ENCODE results near the gene PLK3. TPM values are rescaled to one million over a fixed set of nuclear protein-coding genes. Genes with fewer than 3 reads are reported as not detected.
"Not testable (repeated sequence)": the region's sequence is repeated elsewhere in the genome, so short reads cannot be mapped to it uniquely, and the experiment has no call there.

PLK3 gene
- total RNA-seq, 4 donors from 2014 or later, result 10.6 to 29.3 (median 26.3) TPM

DNA sequence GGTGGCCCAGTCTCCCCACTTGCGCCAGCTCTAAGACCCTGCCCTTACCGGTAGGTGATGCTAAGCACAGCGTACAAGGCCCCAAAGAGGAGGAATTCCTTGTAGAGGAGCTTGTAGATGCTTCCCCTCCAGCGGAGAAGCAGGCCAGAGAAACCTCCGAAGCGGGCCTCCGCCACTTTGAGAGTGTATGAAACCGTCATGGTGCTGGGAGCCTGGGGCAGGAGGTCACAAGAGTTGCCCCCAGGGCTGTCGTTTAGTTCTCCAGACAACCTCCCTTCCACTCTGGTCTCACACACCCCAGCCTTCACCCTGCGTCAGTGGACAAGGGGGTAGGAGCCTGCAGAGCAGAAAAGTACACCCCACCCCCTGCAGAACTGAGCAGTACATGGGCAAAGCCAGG lies 12.7 kb upstream of the PLK3 start:
- Histone ChIP-seq H3K4me3 (no peak overlapping the region), H3K36me3 (peaks cover 0 to 5% (median 0%) of the 10 kb centered on the region in 3 donors), H3K27me3 (no peaks in the 10 kb centered on the region), H3K4me1 (peaks cover 0 to 35% (median 22%) of the 10 kb centered on the region in 4 donors), H3K9me3 (no peaks in the 10 kb centered on the region), H3K27ac (no peak overlapping the region)
- DNase-seq (ENCODE audit: low spot score in 2 of 2), result no peak
- 88% methylated on average over 10 of the region's 10 CpGs for WGBS, 2 donors
- TF ChIP-seq POLR2A (IDR thresholded peaks at IDR 0.05), result no peak
- TF ChIP-seq CTCF (IDR thresholded peaks at IDR 0.05), result no peak
- no peak for TF ChIP-seq EP300 (IDR thresholded peaks at IDR 0.05)

DNA sequence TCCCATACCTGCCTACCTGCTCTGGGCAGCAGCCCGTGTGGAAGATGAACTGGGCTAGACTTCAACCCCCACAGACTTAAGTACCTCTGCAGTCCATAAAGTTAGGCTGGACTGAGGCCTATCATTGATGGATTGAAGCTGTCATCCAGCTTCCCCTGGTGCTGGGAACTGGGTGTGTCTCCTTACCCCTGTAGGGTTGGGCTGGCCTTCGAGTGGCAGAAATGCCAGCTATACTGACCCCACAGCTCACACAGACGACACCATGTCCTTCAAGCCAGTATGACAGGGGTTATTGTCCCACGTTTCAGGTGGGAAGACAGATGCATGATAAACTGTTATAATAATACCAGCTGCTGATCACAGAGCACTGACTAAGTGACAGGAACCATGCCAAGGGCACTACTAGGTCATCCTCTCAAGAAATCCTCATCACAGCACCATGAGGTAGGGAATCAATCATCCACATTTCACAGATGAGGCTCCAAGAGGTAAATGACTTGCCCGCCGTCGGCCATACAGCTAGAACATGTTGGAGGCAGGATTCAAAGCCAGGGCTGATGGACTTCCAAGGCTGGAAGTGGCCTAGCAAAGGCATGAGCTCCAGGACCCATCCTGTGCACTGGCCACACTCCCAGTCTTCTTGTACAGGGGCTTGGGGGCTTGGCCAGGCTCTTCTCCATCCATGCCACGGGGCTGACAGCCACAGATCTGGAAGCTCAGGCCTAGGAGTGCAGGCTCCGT lies 11.9 kb upstream of the PLK3 start, which contains the start of gene BEST4:
BEST4 (minus strand) TSS at position 51 of the 741 bp plus-strand sequence. CDS start 465 bp downstream, outside the sequence.
- H3K4me1 ChIP-seq, result peaks cover 0 to 35% (median 21%) of the 10 kb centered on the region in 4 donors
- no peak within 1 kb of the TSS for H3K4me3 ChIP-seq
- peak within 1 kb of the TSS in 1 of 4 donors; percentile 75 for H3K27ac ChIP-seq
- DNase-seq (ENCODE audit: low spot score in 2 of 2), result no peak
- 82 to 84% methylated on average over 7 to 9 of the region's 9 CpGs for WGBS, 2 donors
- H3K9me3 ChIP-seq, result no peaks in the 10 kb centered on the region
- TF ChIP-seq CTCF (IDR thresholded peaks at IDR 0.05) (no peak), EP300 (IDR thresholded peaks at IDR 0.05) (no peak), POLR2A (IDR thresholded peaks at IDR 0.05) (no peak)
- H3K36me3 ChIP-seq, result no peaks in the 10 kb centered on the region
- no peaks in the 10 kb centered on the region for H3K27me3 ChIP-seq

DNA sequence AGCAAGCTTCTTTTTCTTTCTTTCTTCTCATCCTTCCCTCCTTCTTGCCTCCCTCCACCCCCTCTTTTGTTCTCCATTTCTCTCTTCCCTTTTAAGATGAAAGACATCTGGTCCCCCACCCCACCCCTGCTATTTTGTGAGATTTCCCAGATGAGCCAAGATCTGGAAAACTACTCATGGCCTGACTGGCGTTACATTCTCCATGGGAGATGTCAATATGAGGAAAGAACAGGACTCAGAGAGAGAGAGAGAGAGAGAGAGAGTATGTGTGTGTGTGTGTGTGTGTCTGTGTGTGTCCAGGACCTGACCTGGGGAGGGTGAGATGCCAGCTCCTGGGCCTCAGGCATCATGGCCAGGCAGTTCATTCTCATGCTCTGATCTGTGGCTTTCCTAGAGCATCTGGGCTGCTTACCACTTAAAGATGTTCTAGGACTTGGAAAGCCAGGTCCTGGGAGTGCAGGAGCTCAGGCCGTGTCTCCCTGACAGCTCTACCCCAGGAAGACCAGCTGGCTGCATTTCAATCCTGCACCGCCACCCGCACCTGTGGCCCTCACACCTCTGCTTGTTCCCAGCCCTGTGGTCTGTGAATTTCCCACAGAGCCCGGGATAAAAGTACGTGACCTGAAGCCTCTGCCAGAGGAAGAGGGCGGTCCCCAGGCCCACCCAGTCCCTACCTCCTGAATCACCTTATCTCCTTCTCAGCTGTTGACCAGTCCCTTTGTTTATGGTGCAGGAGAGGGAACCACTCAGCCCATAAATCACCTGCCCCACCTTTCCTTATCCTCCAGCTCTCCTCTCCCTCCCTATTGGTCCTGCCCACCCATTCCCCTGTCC lies 9.0 kb upstream of the PLK3 start:
- TF ChIP-seq POLR2A (IDR thresholded peaks at IDR 0.05) (no peak), EP300 (IDR thresholded peaks at IDR 0.05) (no peak), CTCF (IDR thresholded peaks at IDR 0.05) (no peak)
- Histone ChIP-seq H3K27me3 (no peaks in the 10 kb centered on the region), H3K4me1 (peaks cover 0 to 6% (median 0%) of the 10 kb centered on the region in 4 donors), H3K4me3 (no peak overlapping the region), H3K9me3 (no peaks in the 10 kb centered on the region), H3K27ac (no peak overlapping the region), H3K36me3 (no peaks in the 10 kb centered on the region)
- DNase-seq (ENCODE audit: low spot score in 2 of 2), result no peak
- 65 to 67% methylated on average over 7 of the region's 7 CpGs for WGBS, 2 donors

- Histone ChIP-seq H3K9me3 (no peaks in the 10 kb centered on the region), H3K36me3 (no peaks in the 10 kb centered on the region), H3K27ac (no peak overlapping the region), H3K4me1 (no peaks in the 10 kb centered on the region), H3K4me3 (no peak overlapping the region), H3K27me3 (no peaks in the 10 kb centered on the region)
- no peak for DNase-seq (ENCODE audit: low spot score in 2 of 2)
- TF ChIP-seq POLR2A (IDR thresholded peaks at IDR 0.05) (no peak), EP300 (IDR thresholded peaks at IDR 0.05) (no peak), CTCF (IDR thresholded peaks at IDR 0.05) (no peak)
- WGBS, 2 donors, result 83 to 87% methylated on average over 9 of the region's 9 CpGs
Observed at GRCh38 chr1:44792736-44793502, 7.3 kb upstream of the PLK3 start.

GRCh38 chr1:44797886-44798285 lies 2.3 kb upstream of the PLK3 start:
- H3K27ac ChIP-seq, result peak overlapping the region in 2 of 4 donors; percentile 98 to 100
- H3K36me3 ChIP-seq, H3K27me3 ChIP-seq, H3K9me3 ChIP-seq, H3K4me3 ChIP-seq: not testable (repeated sequence)
- DNase-seq (ENCODE audit: low spot score in 2 of 2), result peak in 1 of 2 donors; percentile 10
- H3K4me1 ChIP-seq, result peaks cover 0 to 37% (median 24%) of the 10 kb centered on the region in 4 donors
- WGBS, 2 donors, result 65 to 72% methylated on average over 8 of the region's 8 CpGs
